NCI-H1694 (cell line): ENCODE measurements around the gene SIAH2.

Source experiments
- DNase-seq: peaks from one replicate; lab custom pipeline; 2025; lab: John Stamatoyannopoulos, UW

Gene SIAH2

GRCh38 chr3:150748684-150749047, 14.3 kb downstream of the SIAH2 start:
- no peak for DNase-seq

GRCh38 chr3:150747886-150748683, 14.9 kb downstream of the SIAH2 start:
- DNase-seq, result no peak

- no peak for DNase-seq
These were observed 16.0 kb downstream of the SIAH2 start for GRCh38 chr3:150746791-150747590.

DNA sequence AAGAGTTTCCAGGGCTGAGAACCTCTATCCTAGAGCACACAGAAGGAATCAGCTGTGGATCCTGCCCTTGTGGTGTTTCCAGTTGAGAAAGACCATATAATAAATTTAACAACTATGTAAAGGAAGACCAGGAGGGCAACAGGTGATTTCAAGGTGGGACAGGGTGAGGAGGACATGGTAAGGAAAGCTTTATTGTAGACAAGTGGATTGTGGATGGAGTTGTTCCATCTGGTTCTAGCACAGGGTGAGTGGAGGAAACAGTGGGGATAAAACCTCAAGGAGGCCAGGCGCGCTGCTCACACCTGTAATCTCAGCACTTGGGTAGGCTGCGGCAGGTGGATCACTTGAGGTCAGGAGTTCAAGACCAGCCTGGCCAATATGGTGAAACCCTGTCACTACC, 17.1 kb downstream of the SIAH2 start:
- no peak for DNase-seq

DNA sequence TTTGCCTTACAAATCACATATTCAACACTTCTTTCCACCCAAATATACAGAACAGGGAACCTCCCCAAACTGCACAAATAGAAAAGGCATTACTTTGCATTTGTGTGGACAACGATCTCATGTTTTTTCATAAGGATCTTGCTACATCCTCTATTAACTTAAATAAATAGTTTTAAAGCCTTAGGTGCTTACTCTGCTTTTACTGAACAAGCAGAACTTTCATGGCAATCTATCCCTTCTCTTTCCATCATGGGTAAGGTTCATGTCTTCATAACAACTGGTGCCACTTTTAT, 18.1 kb downstream of the SIAH2 start:
- no peak for DNase-seq

- no peak for DNase-seq
These were observed 18.7 kb downstream of the SIAH2 start for GRCh38 chr3:150744041-150744918.

DNA sequence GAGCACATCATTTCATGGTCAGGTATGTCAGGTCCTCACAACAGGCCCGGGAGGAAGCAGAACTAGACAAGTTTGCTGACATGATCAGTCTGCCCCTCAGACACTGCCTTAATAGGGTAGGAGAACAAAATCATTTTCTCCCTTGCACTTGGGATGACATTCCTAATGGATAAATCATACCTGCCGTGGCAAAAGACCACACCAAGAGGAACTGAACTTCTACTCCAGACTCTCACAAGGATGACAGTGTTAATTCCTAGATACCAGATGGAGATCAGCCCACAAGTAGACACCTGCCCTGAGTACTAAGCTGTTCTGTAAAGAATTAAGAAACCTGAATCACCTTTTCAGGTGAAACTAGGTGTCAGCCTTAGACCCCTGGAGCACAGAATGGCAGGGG, 19.5 kb downstream of the SIAH2 start:
- DNase-seq, result no peak

- no peak for DNase-seq
These were observed 20.3 kb downstream of the SIAH2 start for GRCh38 chr3:150742679-150743078.

DNA sequence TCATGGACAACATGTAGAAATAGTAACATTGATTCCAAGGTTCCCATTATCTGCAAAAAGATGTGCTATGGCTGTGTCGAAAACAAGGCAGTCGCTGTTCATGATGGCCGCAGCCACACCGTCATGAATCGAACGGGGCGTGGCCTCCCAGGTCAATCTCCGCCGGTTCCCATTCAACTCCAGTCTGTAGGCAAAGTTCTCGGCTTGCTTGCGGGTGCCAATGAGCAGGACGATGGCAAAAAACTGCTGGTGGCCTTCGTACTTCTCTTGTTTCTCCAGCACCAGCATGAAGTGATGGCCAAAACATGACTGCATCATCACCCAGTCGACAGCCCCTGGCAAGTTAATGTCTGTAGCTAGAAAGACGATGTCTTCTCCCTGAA, 20.8 kb downstream of the SIAH2 start:
- DNase-seq, result no peak

GRCh38 chr3:150741497-150742140, 21.4 kb downstream of the SIAH2 start:
- no peak for DNase-seq

GRCh38 chr3:150740733-150741496, 22.1 kb downstream of the SIAH2 start:
- no peak for DNase-seq

GRCh38 chr3:150739877-150740645, 22.9 kb downstream of the SIAH2 start:
- DNase-seq, result no peak

DNA sequence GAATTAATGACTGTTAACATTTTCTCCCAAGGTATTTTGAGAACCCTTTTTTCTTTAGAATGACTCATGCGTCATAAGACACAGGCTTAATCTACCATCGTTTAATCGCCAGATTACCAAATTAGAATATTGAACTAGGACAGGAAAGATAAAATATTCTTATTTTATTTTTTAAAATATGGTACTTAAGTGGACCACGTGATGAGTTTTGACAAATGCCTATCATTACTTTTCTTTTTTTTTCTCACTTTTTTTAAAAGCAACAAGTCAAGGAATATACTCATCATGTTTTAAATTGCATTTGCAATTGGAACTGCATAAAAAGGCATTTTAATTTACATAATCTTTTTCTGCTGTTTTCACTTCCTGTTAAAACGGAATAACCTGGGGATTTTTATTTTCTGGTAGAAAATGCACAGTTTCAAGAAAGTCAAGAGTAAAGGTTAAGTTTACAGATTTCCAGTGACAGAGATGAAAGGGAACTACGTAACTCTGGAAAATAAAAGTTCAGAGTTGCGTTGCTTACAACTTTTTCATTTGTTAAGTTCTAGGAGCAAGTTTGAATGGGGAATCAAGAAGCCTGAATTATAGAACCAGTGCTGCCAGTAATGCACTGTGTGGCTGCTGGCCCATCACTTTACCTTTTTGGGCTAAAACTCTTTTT, 23.6 kb downstream of the SIAH2 start:
- DNase-seq, result no peak

DNA sequence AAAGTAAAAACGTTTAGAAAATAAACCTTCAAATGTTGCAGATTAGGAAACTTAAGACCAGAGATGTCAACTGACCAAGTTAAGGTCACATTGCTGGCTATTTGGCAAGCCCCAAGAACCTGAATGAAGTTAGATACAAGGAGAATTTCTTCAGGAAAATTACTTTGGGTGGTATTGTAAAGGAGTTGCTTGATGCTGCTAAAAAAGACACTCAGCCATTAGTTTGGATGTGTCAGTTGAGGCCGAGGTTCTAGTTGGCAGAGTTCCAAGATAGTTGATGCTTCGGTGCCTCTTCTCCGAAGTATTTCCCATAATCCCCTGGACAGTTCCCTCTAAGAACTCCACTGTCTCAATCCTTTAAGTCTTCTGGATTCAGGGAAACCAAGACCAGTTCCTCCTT, 24.3 kb downstream of the SIAH2 start:
- DNase-seq, result no peak

GRCh38 chr3:150737874-150738679, 24.9 kb downstream of the SIAH2 start:
- no peak for DNase-seq

DNA sequence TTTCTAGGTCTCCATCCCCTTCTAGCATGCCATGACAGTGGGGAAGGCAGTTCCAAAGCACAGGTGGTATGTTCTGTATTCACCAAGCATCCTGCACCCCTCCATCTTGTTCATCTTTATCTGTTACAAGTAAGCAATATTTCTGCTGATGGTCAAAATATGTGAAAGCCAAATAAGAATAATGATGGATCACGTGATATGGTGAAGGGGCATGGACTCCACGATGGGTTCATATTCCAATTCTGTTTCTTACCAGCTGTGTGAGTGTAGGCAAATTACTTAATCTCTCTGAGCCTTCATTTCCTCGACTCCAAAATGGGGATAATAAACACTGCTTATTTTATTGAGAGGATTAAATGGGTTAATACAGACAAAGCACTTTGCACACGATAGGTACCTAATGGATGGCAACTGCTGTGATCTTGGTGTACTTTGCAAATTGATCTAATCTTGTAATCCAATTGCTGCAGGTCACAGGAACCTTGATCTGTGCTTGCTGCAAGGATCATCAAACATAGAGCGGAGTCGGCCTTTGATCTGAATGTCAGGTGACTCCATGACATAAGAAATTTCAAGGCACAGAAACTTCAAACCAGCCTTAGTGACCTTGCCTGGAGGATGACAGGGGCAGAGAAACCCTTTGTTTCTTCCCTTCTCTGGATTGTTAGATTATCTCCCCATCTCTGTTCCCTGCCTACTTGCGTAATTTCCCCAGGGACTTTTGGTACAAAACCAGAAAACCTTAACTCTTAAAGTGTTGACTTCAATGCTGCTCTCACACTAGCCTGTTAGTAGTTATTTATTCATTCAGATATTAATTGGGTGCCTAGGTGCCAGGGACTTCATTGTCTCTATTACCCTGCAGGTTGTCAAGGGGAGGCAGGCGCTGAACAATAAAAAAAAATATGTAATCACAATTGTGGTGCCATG, 25.8 kb downstream of the SIAH2 start:
- no peak for DNase-seq

DNA sequence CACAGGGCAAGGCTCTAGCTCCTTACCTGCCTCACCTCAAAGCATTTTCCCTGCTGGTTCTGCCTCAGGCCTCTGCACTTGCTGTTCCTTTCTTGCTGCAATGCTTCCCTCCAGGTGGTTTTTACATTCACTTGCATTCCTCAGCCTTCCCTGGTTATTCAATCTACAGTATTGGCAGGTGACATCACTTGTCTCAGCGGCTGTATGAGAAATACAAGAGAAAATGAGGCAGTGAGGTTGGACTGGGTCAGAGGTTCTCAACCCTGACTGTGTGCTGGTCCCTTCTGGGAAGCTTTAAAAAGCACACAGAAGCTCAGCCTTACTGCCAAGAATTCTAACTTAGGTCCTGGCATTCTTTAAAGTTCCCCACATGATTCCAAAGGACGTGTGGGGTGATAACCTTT, 26.7 kb downstream of the SIAH2 start:
- DNase-seq, result no peak

GRCh38 chr3:150734795-150735119, 28.2 kb downstream of the SIAH2 start:
- no peak for DNase-seq
